LHCN-M2 (cell line): ENCODE results near the gene TNS3. TPM values are rescaled to one million over a fixed set of nuclear protein-coding genes. Genes with fewer than 3 reads are reported as not detected.

Experiments
- DNase-seq: peaks from one replicate; pipeline ENCODE4 v3.0.0-alpha.2; 2012; ENCODE audit warnings: low read depth
- total RNA-seq: library from RNA; depleted of rRNA; stranded (reverse); fragments of >200 nt; gene quantifications from 2 replicates; pipeline ENCODE4 v1.2.3, GENCODE V29; 2014

Gene TNS3
- total RNA-seq, 1 experiment from 2014 or later: 556 TPM

- DNase-seq: peak; percentile 68
Measured at GRCh38 chr7:47232751-47233412, 349.0 kb downstream of the TNS3 start.

- DNase-seq: no peak
Measured at GRCh38 chr7:47231627-47232026, 350.3 kb downstream of the TNS3 start.

- no peak for DNase-seq
Measured at GRCh38 chr7:47231032-47231431, 350.9 kb downstream of the TNS3 start.

DNA sequence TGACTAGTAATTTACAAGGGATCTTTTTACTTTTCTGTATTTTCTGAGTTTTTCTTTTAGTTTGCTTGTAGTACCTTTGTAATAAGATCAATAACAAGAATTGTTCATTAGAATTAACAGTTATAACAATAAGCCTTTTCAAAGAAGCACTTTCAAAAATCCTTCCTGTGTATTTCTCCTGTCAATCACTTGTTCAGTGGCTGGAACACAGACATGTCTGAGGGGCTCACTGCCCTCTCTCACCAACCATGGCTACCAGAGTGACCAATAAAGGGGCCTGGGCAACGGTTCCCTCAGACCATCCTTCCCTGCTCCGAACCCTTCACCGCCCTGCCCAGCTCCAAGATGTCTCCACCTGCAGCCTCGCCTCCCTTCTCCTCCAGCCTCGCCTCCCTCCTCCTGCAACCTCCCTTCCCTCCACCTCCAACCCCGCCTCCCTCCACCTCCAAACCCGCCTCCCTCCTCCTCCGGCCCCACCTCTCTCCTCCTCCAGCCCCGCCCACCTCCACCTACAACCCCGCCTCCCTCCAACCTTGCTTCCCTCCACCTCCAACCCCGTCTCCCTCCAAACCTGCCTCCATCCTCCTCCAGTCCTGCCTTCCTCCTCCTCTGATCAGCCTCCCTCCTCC is 353.4 kb downstream of the TNS3 start:
- DNase-seq: no peak

DNA sequence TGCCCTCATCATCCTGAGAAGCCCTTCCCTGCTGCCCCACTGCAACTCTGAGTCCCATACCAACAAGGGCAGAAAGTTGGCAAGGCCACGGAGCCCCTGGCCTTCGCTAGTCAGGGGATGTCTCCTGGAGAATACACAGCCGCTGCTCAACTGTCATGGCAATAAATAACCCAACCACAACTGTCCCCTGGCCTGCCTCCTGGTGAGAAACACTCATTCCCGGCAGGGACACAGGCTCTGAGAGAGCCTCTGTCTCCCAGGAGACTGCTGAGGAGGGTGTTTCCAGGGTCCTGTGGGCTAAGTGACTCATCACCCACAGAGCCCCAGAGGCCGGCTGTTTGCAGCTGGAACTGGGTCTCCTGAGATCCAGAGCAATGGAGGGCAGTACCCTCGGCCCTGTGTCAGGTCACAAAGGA is 354.1 kb downstream of the TNS3 start:
- peak; percentile 95 for DNase-seq

DNA sequence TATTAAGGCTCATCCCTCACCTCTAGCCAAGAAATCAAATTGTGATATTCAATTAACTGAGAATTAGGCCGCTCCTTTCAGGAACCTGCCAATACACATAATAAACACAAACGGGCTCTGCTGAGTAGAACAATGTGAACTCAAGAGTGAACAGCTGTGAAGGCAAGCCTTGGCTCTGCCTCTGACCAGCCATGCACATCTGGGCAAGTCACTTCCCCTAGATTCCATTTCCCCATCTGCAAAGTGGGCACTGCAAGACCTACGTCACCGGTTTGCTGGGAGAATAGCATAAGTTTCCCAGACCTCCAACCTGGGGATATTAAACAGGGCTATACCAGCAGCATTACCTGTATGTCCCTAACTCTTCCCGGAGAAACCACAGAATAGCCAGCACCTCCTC is 355.2 kb downstream of the TNS3 start:
- no peak for DNase-seq

GRCh38 chr7:47225387-47226131 is 356.4 kb downstream of the TNS3 start:
- peak; percentile 40 for DNase-seq
